CD14-positive monocyte (primary cell): ENCODE data around the gene GPALPP1. TPM values are rescaled to one million over a fixed set of nuclear protein-coding genes. Genes with fewer than 3 reads are reported as not detected.

ENCODE experiments used
- DNase-seq, 3 donors: peaks; one replicate each; pipeline ENCODE4 v3.0.0-alpha.2; 2011 to 2022
- H2AFZ ChIP-seq: 2 replicates; pipeline ENCODE4 v1.6.0; 2012; ENCODE audit warnings: mild to moderate bottlenecking, low read depth, low read length, inconsistent platforms; ENCODE audit not compliant: insufficient read depth, poor library complexity, severe bottlenecking
- H3K27ac ChIP-seq, 2 donors: 1 replicate in 1 of 2; 2 replicates in 1 of 2; pipeline ENCODE4 v1.5.1; 2012 to 2013; ENCODE audit warnings: low read length in 2 of 2, control low read depth in 1 of 2, inconsistent platforms in 1 of 2, low read depth in 1 of 2, mild to moderate bottlenecking in 1 of 2
- H3K27me3 ChIP-seq, 2 donors: one replicate each; pipeline versions ENCODE4 v1.6.0 to v1.6.1; 2011 to 2013; ENCODE audit warnings: low read length in 2 of 2; ENCODE audit not compliant: control insufficient read depth in 2 of 2, insufficient read depth in 2 of 2
- H3K36me3 ChIP-seq, 2 donors: replicated peaks in 1 of 2; 1 replicate in 1 of 2; 2 replicates in 1 of 2; pipeline versions ENCODE4 v1.5.1 to v1.6.1; 2012 to 2013; ENCODE audit warnings: low read length in 2 of 2, control low read depth in 1 of 2, inconsistent platforms in 1 of 2, mild to moderate bottlenecking in 1 of 2; ENCODE audit not compliant: insufficient read depth in 2 of 2, control insufficient read depth in 1 of 2
- H3K4me1 ChIP-seq, 2 donors: 1 replicate in 1 of 2; 2 replicates in 1 of 2; pipeline versions ENCODE4 v1.5.1 to v1.6.1; 2012 to 2013; ENCODE audit warnings: low read length in 2 of 2, control low read depth in 1 of 2, inconsistent platforms in 1 of 2, mild to moderate bottlenecking in 1 of 2, moderate library complexity in 1 of 2; ENCODE audit not compliant: insufficient read depth in 2 of 2, control insufficient read depth in 1 of 2
- H3K4me2 ChIP-seq: replicated peaks from 2 replicates; pipeline ENCODE3; 2012; ENCODE audit warnings: low read length, moderate library complexity, mild to moderate bottlenecking; ENCODE audit not compliant: poor library complexity, severe bottlenecking; ENCODE audit errors: extremely low read depth
- H3K4me3 ChIP-seq, 3 experiments: fragments of 200-600 bp in 1 of 3; sonication (generic) in 1 of 3; replicated peaks in 1 of 3; 1 replicate in 2 of 3; 2 replicates in 1 of 3; pipeline ENCODE4 v1.5.1; 2011 to 2013; ENCODE audit warnings: low read length in 3 of 3, mild to moderate bottlenecking in 3 of 3, control low read depth in 2 of 3, low read depth in 2 of 3, inconsistent platforms in 1 of 3, moderate library complexity in 1 of 3
- H3K79me2 ChIP-seq: 2 replicates; pipeline ENCODE4 v1.6.0; 2012; ENCODE audit warnings: mild to moderate bottlenecking, control low read depth, inconsistent platforms, low read length, moderate library complexity; ENCODE audit not compliant: insufficient read depth
- H3K9ac ChIP-seq: 2 replicates; pipeline ENCODE4 v1.6.0; 2017; ENCODE audit warnings: low read length, mild to moderate bottlenecking; ENCODE audit not compliant: insufficient read depth, poor library complexity, severe bottlenecking
- H3K9me3 ChIP-seq, 2 donors: replicated peaks in 1 of 2; 1 replicate in 1 of 2; 2 replicates in 1 of 2; pipeline versions ENCODE4 v1.5.1 to v1.6.1; 2012 to 2013; ENCODE audit warnings: low read length in 2 of 2, control low read depth in 1 of 2; ENCODE audit not compliant: control insufficient read depth in 1 of 2, insufficient read depth in 1 of 2
- H4K20me1 ChIP-seq: 2 replicates; pipeline ENCODE4 v1.6.0; 2012; ENCODE audit warnings: mild to moderate bottlenecking, low read length, control low read depth, moderate library complexity; ENCODE audit not compliant: insufficient read depth
- H3K27ac Mint-ChIP-seq, 7 donors: one replicate each; pipeline ENCODE4 v1.8.0; 2020; ENCODE audit warnings: mild to moderate bottlenecking in 7 of 7, mixed read lengths in 7 of 7, moderate library complexity in 6 of 7, inconsistent platforms in 2 of 7
- H3K27me3 Mint-ChIP-seq, 3 donors: one replicate each; pipeline ENCODE4 v1.8.0; 2021 to 2022; ENCODE audit warnings: low read depth in 3 of 3, mild to moderate bottlenecking in 3 of 3, mixed read lengths in 3 of 3, moderate library complexity in 3 of 3, inconsistent platforms in 1 of 3
- H3K36me3 Mint-ChIP-seq, 2 donors: one replicate each; pipeline ENCODE4 v1.8.0; 2020; ENCODE audit warnings: mixed read lengths in 2 of 2, inconsistent platforms in 1 of 2, mild to moderate bottlenecking in 1 of 2
- H3K4me1 Mint-ChIP-seq: one replicate; pipeline ENCODE4 v1.8.0; 2020; ENCODE audit warnings: mild to moderate bottlenecking, mixed read lengths
- H3K4me3 Mint-ChIP-seq, 2 donors: one replicate each; pipeline ENCODE4 v1.8.0; 2020; ENCODE audit warnings: mild to moderate bottlenecking in 2 of 2, mixed read lengths in 2 of 2, moderate library complexity in 1 of 2
- H3K9me3 Mint-ChIP-seq, 7 donors: one replicate each; pipeline ENCODE4 v1.8.0; 2020 to 2022; ENCODE audit warnings: mixed read lengths in 7 of 7, mild to moderate bottlenecking in 6 of 7, moderate library complexity in 6 of 7, inconsistent platforms in 2 of 7
- CTCF ChIP-seq: fragments of 200-600 bp; IDR thresholded peaks from one replicate; pipeline ENCODE4 v1.8.0; 2022; ENCODE audit warnings: antibody characterized with exemption, mild to moderate bottlenecking
- WGBS: methylation state at CpG from one replicate; pipeline ENCODE4 v1.1.5; 2013; ENCODE audit warnings: missing lambda C conversion rate; ENCODE audit not compliant: insufficient coverage; 5-methylcytosine and 5-hydroxymethylcytosine counted together
- intact Hi-C, 2 donors: fragments of 100-400 bp; cut with micrococcal nuclease; formaldehyde crosslinking; loops; one replicate each; pipeline versions ENCODE4 v1.15.0 to v1.15.1; 2023
- polyA plus RNA-seq, 3 donors: library from polyadenylated mRNA; depleted of rRNA in 1 of 3; unstranded in 2 of 3; stranded (reverse) in 1 of 3; fragments of 300-500 nt in 2 of 3; fragments of >200 nt in 1 of 3; fragmentation: Illumina TruSeq in 2 of 3; gene quantifications; 1 replicate in 2 of 3; 2 replicates in 1 of 3; pipeline ENCODE4 v1.2.3, GENCODE V29; 2012 to 2021

The GPALPP1 gene
- polyA plus RNA-seq, 3 donors, result 9.4 to 13.7 (median 11.4) TPM

GRCh38 chr13:44954224-44954623 is 35.1 kb upstream of the GPALPP1 start:
- no peak for DNase-seq
- Histone ChIP-seq H3K4me2 (no peak overlapping the region), H3K27me3 (no peaks in the 10 kb centered on the region), H3K4me1 (no peaks in the 10 kb centered on the region), H3K9ac (no peak overlapping the region), H3K27ac (no peak overlapping the region), H3K9me3 (no peaks in the 10 kb centered on the region), H3K4me3 (no peak overlapping the region), H2AFZ (no peak overlapping the region), H3K36me3 (peaks cover 7 to 23% of the 10 kb centered on the region in 2 donors), H3K79me2 (no peaks in the 10 kb centered on the region), H4K20me1 (no peaks in the 10 kb centered on the region)
- Mint-ChIP-seq H3K36me3 (peaks cover 27 to 32% of the 10 kb centered on the region in 2 donors), H3K4me1 (no peaks in the 10 kb centered on the region), H3K4me3 (no peak overlapping the region), H3K9me3 (no peaks in the 10 kb centered on the region), H3K27ac (no peak overlapping the region), H3K27me3 (no peaks in the 10 kb centered on the region)
- intact Hi-C loops, result no loop called here
- TF ChIP-seq CTCF, result no peak
- 100% methylated on average over 3 of the region's 7 CpGs for WGBS

GRCh38 chr13:44955406-44955805 is 33.9 kb upstream of the GPALPP1 start:
- Mint-ChIP-seq H3K27ac (peak overlapping the region in 1 of 7 donors; percentile 73), H3K4me3 (no peak overlapping the region), H3K4me1 (no peaks in the 10 kb centered on the region), H3K36me3 (peaks cover 32 to 40% of the 10 kb centered on the region in 2 donors), H3K27me3 (no peaks in the 10 kb centered on the region), H3K9me3 (no peaks in the 10 kb centered on the region)
- Histone ChIP-seq H3K36me3 (peaks cover 7 to 15% of the 10 kb centered on the region in 2 donors), H3K4me2 (no peak overlapping the region), H2AFZ (no peak overlapping the region), H3K4me3 (no peak overlapping the region), H3K79me2 (no peaks in the 10 kb centered on the region), H3K27me3 (no peaks in the 10 kb centered on the region), H3K4me1 (no peaks in the 10 kb centered on the region), H3K9me3 (no peaks in the 10 kb centered on the region), H3K9ac (no peak overlapping the region), H3K27ac (no peak overlapping the region), H4K20me1 (no peaks in the 10 kb centered on the region)
- intact Hi-C loops, result no loop called here
- no peak for DNase-seq
- WGBS, result no CpG with 5 or more reads among the region's 3 CpGs
- no peak for TF ChIP-seq CTCF
